Measurements from ENCODE around the gene PRKAR1B.

Gene PRKAR1B

DNA sequence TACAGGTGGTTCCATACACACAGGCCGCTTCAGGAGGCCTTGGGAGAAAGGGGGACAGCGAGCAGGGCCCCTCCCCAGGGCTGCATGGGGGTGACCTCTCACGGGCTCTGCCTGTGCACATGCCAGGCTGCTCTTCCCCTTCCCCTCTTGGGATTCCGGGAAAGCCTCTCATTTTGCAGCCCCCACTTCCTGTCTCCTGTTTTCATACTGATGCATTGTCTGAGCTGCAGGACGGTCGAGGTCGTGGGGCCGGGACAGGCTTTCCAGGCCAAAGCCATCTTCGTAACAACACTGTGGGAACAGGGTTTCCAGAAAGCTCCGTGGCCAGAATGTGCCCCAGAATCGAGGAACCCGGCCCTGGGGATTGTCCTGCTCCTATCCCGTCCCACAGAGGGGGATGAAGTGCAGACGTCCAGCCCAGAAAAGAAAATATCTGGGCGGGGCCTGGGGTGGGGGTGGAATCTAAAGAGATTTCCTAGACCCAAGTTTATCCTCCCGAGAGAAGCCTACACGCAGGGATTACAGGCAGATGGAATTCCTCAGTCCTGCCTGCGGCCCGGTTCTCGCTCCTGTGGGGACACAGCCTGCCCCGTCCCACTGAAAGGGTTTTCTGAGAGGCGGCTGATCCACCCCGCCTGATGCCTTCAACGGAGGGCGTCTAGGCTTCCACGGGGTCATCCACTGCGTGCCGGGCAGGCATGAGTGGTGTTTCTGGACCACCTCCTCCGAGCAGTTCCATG, 30.1 kb downstream of the PRKAR1B start:
- FAIRE-seq, result no peak
- no peak for DNase-seq (ENCODE audit: low spot score)

DNA sequence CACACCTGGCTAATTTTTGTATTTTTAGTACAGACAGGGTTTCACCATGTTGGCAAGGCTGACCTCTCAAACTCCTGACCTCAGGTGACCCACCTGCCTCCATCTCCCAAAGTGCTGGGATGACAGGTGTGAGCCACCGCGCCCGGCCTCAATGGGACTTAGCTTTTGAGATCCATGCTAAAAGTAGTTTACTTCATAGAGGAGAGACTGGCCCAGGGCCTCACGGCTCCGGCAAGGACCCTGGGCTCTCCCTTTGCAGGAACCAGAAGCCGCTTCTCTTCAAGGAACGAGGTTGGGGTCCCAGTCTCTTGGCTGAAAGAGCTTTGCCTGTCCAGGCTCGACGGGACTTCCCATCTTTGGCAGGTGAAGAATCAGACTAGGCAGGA, 30.7 kb downstream of the PRKAR1B start:
- no peak for DNase-seq (ENCODE audit: low spot score)
- FAIRE-seq, result no peak

DNA sequence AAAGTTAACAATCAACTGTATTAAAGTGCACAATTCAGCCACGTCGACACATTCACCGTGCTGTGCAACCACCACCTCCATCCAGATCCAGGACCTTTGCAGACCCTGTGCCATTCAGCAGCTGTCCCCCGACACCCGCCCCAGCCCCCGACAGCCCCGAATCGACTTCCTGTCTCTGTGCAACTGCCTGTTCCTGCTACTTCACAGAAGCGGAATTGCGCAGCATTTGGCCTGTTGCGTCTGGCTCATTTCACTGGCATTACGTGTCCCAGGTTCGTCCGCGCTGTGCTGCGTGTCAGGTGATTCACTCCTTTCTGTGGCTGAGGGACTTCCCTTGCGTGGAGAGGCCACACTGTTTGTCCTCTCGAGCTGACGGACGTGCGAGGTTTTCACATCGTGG, 33.8 kb downstream of the PRKAR1B start:
- FAIRE-seq (no peak), DNase-seq (ENCODE audit: low spot score) (no peak)

DNA sequence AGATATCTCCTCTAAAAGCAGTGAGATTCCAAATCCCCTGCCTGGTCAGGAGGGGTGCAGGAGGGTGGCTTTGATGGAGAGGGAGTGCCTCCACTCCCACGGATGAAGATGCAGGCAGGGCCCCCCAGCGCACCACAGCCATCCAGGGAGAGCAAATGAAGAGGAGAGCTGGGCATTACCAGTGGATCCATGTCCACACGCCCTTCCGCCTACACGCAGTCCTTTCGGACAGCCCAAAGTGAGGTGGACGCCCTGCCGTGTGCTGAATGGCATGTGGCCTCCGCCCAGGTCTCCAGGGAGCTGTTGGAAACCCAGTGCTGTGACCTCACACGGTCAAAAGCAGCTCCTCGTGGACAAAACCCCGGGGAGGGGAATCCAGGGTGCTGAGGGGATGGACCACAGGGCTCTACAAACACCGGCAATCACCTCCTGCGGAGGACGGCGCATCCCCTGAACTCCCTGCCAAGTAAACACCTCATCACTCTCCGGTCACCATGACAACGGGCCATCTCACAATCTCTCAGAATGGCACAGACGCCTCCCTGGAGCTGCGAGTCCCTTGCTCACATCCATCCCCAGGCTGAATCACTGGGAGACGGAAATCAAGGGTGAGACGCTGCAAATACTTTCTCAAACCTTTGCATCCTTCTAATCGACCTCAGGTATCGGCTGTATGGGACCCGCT, 35.6 kb downstream of the PRKAR1B start:
- DNase-seq (ENCODE audit: low spot score) (no peak), FAIRE-seq (no peak)

DNA sequence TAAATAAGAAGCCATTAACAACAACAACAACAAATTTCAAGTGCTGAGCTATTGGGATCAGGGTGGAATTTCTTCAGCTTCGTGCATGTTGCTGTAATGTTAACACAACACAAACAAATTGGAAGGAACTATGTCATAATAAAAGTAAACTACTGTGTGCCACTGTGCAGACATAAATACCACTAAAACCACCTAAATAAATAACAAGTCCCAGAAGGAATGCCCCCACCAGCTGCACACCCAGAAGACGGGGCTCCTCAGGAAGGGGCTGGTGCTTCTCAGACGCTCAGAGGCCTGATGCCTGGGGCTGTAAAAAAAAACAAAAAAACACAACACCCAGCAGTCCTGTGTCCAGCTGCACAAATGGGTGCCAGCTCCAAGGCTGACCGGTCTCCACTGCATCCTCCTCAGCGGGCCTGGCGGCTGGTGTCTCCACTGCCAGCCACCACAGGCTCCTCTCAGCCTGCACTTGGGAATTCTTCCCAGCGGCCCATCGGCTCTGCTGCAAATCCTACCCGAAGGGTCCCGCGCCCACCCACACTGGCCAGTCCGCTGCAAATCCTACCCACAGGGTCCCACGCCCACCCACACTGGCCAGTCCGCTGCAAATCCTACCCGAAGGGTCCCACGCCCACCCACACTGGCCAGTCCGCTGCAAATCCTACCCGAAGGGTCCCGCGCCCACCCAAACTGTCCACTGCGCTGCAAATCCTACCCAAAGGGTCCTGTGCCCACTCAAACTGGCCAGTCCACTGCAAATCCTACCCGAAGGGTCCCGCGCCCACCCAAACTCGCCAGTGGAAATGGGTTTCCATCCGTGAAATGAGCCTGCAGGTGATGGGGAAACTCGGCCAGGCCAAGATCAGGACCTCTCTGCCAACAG, 36.4 kb downstream of the PRKAR1B start:
- FAIRE-seq (no peak), DNase-seq (ENCODE audit: low spot score) (no peak)

DNA sequence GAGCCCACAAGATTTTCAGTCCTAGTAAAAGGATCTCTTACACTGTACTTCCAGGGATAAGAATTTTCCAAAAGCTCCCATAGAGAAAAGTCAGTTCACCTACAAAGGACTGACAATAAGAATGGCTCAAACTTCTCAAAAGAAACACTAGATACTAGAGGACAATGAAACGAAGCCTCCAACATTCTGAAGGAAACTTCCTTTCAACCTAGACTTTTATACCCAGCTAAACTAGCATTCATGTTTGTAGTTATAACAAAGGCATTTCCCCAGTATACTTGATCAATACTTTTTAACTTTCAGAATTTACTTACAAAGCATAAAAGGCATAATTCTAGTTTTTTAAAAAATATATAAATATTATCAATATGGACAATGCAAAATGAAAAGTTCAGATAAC, 41.5 kb downstream of the PRKAR1B start:
- DNase-seq (ENCODE audit: low spot score) (no peak), FAIRE-seq (no peak)

DNA sequence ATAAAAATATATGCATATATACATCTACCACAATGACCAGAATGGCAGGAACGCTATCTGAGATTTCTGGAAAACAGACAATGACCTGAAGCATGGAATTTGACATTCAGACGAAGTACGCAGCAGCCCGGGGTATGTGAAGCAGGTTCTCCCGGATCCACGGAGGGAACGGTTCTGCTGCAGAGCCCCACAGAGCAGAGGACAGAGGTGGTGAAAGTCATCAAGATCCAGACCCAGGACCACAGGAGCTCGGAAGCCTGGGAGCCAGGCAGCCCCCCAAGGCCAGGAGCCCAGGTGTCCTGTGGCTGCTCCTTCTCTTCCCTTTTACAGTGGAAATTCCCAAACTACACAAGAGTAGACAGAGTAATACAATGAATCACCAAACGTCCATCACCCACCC, 42.7 kb downstream of the PRKAR1B start:
- DNase-seq (ENCODE audit: low spot score), result no peak
- no peak for FAIRE-seq

DNA sequence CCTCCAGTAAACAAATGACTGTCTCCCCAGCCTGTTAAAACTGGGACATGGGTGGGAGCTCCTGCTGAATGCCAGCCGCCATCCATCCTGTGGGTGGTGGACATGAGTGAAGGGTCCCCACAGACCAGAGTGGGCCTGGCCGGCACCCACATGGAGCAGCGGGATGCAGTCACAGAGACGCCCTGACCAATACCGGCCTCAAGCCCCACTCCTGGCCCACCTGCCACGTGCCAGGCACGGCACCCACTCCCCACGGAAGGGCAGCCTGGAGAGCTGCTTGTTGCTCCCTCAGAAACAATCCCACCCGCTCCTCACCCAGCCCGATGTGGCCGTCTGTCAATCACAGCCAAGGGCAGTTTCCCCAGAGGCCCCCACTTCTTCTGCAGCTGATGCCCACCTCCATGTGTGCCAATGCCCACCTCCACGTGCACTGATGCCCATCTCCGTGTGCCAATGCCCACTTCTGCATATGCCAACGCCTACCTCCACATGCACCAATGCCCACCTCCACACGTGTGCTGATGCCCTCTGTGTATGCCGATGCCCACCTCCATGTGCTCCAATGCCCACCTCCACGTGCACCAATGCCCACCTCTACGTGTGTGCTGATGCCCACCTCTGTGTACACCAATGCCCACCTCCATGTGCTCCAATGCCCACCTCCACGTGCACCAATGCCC, 43.4 kb downstream of the PRKAR1B start:
- DNase-seq (ENCODE audit: low spot score) (no peak), FAIRE-seq (no peak)

DNA sequence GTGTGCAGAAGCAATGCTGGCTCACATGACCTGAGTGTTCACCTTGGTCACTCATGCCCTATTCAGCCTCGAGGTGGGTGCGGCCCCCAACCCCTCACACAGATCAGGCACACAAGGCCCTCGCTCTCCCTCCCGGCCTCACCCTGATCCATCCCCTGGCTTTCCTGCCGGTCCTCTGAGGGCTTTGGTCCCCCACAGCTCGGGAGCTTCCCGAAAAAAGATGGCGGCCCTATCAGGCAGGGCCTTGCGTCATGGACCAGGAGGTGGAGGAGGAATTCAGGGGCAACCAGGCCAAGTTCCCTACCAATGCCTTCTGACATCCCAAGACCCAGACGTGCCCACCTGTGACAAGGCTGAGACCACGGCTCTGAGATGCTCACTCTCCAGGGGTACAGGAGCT, 44.3 kb downstream of the PRKAR1B start:
- no peak for DNase-seq (ENCODE audit: low spot score)
- no peak for FAIRE-seq

DNA sequence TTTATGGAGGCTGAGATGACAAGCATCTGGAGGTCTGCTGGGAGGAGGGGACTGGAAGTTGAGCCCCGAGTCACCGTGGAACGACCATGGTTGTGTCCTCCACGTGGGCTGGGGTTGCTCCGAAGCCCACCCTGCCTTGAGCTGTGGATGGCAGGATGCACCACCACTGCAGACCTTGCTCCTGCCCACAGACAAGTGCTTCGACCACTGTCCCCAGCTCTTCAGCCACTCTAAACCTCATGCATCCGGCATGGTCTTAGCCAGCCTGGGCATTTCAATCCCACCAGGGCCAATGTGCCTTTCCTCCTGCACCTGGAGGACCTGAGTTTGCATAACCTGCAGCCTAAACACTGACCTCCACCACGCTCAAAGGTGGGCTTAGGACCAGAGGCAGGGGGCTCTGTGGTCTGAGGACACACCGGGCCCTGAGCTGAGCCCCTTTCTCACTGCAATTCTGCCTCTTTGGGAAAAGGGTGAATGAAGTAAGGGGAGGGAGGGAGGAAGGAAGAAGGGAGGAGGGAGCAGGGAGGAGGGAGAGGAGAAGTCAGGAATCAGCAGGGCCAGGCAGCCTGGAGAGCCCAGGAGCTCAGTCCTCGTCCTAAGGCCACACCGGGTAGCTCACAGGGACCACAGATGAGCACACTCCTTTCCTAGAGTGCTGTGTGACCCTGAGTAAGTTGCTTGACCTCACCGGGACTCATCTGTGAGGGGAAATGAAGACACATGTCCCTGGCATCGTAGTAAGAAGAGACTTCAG, 45.4 kb downstream of the PRKAR1B start:
- DNase-seq (ENCODE audit: low spot score) (no peak), FAIRE-seq (no peak)

DNA sequence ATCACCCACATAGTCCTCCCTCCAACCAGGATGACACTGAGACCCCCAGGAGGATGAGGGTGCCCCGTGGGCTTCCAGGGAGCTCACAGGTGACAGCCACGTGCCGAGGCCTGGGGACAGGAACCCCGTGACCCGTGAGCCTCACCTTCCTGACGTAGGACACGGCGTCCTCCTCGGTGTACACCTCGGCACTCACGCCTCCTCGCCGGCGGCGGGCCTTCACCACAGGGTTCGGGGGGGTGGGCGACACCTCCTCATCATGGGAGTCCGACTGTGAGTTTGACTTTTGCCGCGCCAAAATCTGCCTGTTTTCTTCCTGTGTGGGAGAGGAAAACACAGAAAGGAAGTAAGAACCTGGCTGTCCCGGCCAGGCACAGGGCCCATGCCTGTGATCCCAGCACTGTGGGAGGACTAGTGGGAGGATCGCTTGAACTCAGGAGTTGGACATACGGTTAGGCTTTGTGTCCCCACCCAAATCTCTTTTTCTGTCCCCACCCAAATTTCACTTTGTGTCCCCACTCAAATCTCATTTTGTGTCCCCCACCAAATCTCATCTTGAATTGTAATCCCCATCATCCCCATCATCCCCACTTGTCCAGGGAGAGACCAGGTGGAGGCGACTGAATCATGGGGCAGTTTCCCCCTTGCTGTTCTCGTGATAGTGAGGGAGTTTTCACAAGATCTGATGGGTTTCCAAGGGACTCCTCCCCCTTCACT, 46.5 kb downstream of the PRKAR1B start:
- no peak for FAIRE-seq
- DNase-seq (ENCODE audit: low spot score), result no peak

DNA sequence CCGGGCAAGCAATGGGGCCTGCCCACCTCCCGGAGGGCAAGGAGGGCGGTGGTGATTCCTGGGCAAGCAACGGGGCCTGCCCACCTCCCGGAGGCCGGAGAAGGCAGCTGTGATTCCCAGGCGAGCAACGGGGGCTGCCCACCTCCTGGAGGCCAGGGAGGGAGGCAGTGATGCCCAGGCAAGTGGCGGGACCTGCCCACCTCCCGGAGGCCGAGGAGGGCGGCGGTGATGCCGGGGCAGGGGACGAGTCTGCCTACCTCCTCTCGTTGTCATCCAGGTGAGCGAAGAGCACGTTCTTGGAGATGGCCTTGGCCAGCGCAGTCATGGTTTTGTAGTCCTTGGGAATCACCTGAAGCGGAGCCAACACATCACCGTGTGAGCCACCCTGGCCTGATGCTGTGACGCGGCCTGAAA, 50.1 kb downstream of the PRKAR1B start:
- DNase-seq (ENCODE audit: low spot score) (no peak), FAIRE-seq (no peak)

DNA sequence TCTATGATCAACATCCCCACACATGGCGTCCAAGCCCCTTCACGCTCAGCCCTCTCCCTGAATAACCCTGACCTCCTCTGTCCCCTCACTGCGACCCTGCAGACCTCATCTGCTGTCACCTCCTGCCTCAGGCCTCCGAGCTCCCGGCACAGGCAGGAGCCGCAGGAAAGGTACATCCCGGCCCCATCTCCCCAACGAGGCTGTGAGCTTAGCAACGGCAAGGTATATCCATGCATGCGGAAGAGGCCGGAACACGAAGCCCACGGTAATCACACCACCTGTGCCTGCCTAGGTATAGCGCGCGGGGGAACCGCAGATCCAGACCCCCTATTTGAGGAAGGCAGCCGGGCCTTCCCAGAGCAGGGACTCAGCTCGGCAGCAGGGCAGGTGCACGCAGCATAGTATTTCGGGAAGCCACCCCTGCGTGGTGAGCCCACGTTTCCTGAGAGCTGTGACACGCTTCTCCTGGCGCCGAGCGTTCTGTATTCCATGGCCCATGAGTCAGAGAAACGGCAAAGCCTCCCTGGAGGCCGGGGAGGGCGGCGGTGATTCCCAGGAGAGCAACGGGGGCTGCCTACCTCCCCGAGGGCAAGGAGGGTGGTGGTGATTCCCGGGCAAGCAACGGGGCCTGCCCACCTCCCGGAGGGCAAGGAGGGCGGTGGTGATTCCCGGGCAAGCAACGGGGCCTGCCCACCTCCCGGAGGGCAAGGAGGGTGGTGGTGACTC, 50.7 kb downstream of the PRKAR1B start:
- DNase-seq (ENCODE audit: low spot score), result no peak
- no peak for FAIRE-seq

DNA sequence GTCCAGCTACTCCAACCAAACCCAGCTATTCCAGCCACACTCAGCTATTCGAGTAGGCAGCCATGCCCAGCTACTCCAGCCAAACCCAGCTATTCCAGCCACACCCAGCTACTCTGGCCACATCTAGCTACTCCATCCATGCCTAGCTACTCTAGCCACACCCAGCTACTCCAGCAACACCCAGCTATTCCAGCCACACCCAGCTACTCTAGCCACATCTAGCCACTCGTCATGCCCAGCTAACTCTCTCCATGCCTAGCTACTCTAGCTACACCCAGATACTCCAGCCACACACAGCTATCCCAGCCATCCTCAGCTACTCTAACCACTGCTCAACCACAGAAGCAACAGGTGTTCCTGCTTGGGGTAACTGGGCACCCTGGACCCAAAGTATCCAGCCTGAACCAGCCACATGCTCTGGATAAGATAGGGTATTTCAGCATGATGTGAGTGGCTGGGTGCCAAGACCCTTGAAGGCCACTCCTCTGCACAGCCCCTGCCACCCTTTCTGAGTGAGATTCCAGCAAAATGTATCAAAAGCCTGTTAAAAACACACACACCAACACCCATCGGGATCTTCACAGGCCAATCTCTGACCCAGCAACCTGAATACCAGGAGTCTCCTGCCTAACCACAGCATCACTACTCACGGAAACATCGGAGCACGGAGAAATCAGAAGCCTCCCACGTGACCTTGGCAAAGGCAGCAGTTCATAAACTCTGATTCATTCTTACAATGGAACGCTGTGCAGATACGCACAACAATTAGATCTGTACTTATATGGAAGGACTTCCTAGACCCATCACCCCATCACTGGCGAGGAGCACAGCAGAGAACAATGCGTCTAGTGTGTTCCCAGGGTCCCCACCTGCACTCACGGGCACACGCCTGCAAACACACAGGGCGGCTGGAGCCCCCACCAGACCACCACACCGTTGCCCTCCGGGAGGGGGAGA, 52.3 kb downstream of the PRKAR1B start:
- FAIRE-seq (no peak), DNase-seq (ENCODE audit: low spot score) (no peak)

DNA sequence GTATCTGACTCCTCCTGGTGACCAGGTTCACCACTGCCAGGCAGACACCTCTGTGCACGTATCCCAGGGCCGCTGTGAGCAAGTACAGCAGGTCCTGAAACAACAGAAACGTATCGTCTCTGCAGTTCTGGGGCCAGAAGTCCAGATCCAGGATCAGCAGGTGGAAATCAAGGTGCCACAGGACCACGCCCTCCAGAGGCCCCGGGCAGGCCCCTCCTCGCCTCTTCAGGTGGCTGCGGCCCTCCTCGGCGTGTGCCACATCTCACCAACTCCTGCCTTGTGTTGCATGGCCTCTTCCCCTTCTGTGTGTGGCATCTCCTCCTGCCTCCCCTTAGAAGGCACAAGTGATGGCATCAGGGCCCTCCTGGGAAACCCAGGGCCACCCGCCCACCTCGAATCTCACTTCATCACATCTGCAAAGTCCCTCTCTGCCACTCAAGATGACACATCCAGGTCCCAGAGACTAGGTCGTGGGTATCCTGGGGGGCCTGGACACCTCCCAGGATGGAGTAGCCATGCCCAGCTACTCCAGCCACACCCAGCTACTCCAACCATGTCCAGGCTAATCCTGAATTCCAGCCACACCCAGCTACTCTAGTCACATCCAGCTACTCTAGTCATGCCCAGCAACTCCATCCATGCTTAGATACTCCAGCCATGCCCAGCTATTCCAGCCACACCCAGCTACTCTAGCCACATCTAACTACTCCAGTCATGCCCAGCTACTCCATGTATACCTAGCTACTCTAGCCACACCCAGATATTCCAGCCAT, 53.2 kb downstream of the PRKAR1B start:
- FAIRE-seq, result no peak
- DNase-seq (ENCODE audit: low spot score), result no peak

DNA sequence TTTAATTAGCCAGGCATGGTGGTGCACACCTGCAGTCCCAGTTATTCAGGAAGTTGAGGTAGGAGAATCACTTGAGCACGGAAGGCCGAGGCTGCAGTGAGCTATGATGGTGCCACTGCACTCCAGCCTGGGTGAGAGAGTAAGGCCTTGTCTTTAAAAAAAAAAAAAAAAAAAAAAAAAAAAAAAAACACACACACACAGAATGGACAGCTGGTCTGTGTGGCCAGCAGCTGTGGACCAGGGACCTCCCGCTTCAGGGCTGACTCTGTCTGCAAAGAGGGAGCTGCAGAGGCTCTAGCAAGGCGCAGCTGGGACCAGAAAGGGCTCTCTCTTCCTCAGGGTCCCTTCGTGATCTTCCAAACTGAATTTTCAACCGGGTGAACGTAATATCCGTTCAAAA, 54.2 kb downstream of the PRKAR1B start:
- DNase-seq (ENCODE audit: low spot score), result no peak
- FAIRE-seq, result no peak

DNA sequence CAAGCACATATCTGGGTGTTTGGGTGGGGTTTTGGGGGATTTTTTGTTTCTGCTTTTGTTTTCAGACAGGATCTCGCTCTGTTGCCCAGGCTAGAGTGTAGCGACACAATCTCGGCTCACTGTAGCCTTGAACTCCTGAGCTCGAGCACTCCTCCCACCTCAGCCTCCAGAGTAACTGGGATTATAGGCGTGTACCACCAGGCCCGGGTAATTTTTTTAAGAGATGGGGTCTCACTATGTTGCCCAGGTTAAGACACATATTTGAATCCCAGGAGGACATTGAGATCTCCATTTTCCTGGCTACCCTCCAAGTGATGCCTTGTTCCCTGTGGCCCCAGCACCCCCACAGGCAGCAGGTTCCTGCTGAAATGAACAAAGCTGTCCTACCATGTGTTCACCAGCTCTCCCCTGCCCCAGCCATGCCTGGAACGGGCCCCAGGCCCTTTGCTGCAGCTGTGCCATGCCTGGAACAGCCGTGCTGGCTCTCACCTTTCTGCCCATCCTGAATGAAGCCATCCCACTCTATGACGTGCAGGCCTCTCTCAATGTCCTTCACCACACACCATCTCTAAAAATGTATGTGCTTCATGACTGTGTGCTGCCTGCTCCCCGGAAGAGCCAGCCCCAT, 55.6 kb downstream of the PRKAR1B start:
- FAIRE-seq (no peak), DNase-seq (ENCODE audit: low spot score) (no peak)

All from RCC 7860 (cell line).